Spinal cord (tissue), 10 donors: ENCODE measurements around the gene SGCA. TPM values are rescaled to one million over a fixed set of nuclear protein-coding genes. Genes with fewer than 3 reads are reported as not detected.

Experiments
- DNase-seq, 6 donors: peaks; one replicate each; pipeline versions ENCODE4 v3.0.0 to v3.0.0-alpha.2; 2013 to 2015; ENCODE audit warnings: low spot score in 6 of 6, low read depth in 4 of 6
- H3K27ac ChIP-seq: one replicate; pipeline ENCODE4 v1.5.1; 2013; ENCODE audit warnings: low read depth, low read length, control low read depth
- H3K27me3 ChIP-seq: one replicate; pipeline ENCODE4 v1.6.1; 2013; ENCODE audit warnings: low read length; ENCODE audit not compliant: control insufficient read depth, insufficient read depth
- H3K36me3 ChIP-seq: one replicate; pipeline ENCODE4 v1.6.1; 2013; ENCODE audit warnings: low read length; ENCODE audit not compliant: control insufficient read depth, insufficient read depth
- H3K4me1 ChIP-seq: one replicate; pipeline ENCODE4 v1.6.1; 2013; ENCODE audit warnings: low read length; ENCODE audit not compliant: control insufficient read depth, insufficient read depth
- H3K4me3 ChIP-seq: one replicate; pipeline ENCODE4 v1.5.1; 2013; ENCODE audit warnings: low read depth, low read length, control low read depth
- H3K9me3 ChIP-seq: one replicate; pipeline ENCODE4 v1.6.1; 2013; ENCODE audit warnings: low read length; ENCODE audit not compliant: control insufficient read depth, insufficient read depth
- WGBS: methylation state at CpG from one replicate; pipeline ENCODE4 v1.1.5; 2013; ENCODE audit warnings: missing lambda C conversion rate; ENCODE audit not compliant: insufficient coverage; 5-methylcytosine and 5-hydroxymethylcytosine counted together
- polyA plus RNA-seq, 2 donors: library from polyadenylated mRNA; unstranded; fragments of 120-200 nt; gene quantifications; one replicate each; pipeline ENCODE4 v1.2.1, GENCODE V29; 2013; ENCODE audit not compliant: insufficient read length in 2 of 2
- total RNA-seq, 2 donors: library from RNA; depleted of rRNA in 1 of 2; stranded (reverse); fragments of 120-200 nt in 1 of 2; fragments of >200 nt in 1 of 2; gene quantifications; one replicate each; pipeline versions ENCODE4 v1.2.3 to v1.2.4, GENCODE V29; 2013 to 2014
- donor health status: healthy.

SGCA gene
- total and polyA plus RNA-seq, 4 donors, result 0.72 to 3.0 (median 1.2) TPM

- Histone ChIP-seq H3K36me3 (no peaks in the 10 kb centered on the region), H3K9me3 (no peaks in the 10 kb centered on the region), H3K27me3 (peaks cover 59% of the 10 kb centered on the region), H3K27ac (peak overlapping the region; percentile 93), H3K4me3 (peak overlapping the region; percentile 62), H3K4me1 (peaks cover 39% of the 10 kb centered on the region)
- peak in 5 of 6 donors; percentile 55 to 93 (median 72) for DNase-seq
- under 1% methylated on average over 55 of the region's 55 CpGs for WGBS
These were observed 34.9 kb downstream of the SGCA start for GRCh38 chr17:50200457-50201275.

- Histone ChIP-seq H3K4me1 (peaks cover 45% of the 10 kb centered on the region), H3K27ac (peak within 1 kb of the TSS; percentile 93), H3K4me3 (peak within 1 kb of the TSS; percentile 62), H3K9me3 (no peaks in the 10 kb centered on the region), H3K27me3 (peaks cover 61% of the 10 kb centered on the region), H3K36me3 (no peaks in the 10 kb centered on the region)
- peak in 1 of 6 donors; percentile 79 for DNase-seq
- under 1% methylated on average over 26 of the region's 34 CpGs for WGBS
These were observed 35.6 kb downstream of the SGCA start, which contains the start of gene COL1A1 for GRCh38 chr17:50201276-50201854. TSS of gene COL1A1 (minus strand) at chr17:50201631. CDS start at chr17:50201513, 118 bp downstream.

GRCh38 chr17:50203086-50203485, 37.3 kb downstream of the SGCA start:
- peaks cover 50% of the 10 kb centered on the region for H3K4me1 ChIP-seq

GRCh38 chr17:50203604-50204345, 38.0 kb downstream of the SGCA start:
- Histone ChIP-seq H3K9me3 (no peaks in the 10 kb centered on the region), H3K4me3 (no peak overlapping the region), H3K27me3 (peaks cover 61% of the 10 kb centered on the region), H3K36me3 (no peaks in the 10 kb centered on the region), H3K4me1 (peaks cover 53% of the 10 kb centered on the region), H3K27ac (peak overlapping the region; percentile 76)
- WGBS, result 76% methylated on average over 7 of the region's 13 CpGs
- DNase-seq, result no peak

More at GRCh38 chr17:50203086-50203485, 37.3 kb downstream of the SGCA start:
- Histone ChIP-seq H3K27ac (peak overlapping the region; percentile 76), H3K4me3 (no peak overlapping the region), H3K36me3 (no peaks in the 10 kb centered on the region), H3K27me3 (peaks cover 61% of the 10 kb centered on the region), H3K9me3 (no peaks in the 10 kb centered on the region)
- DNase-seq, result no peak
- WGBS, result 42% methylated on average over 8 of the region's 14 CpGs

- H3K27ac ChIP-seq, result peak overlapping the region; percentile 76
- 85% methylated on average over 1 of the region's 3 CpGs for WGBS
- H3K4me3 ChIP-seq, result no peak overlapping the region
- H3K27me3 ChIP-seq, result peaks cover 58% of the 10 kb centered on the region
- H3K4me1 ChIP-seq, result peaks cover 56% of the 10 kb centered on the region
- no peaks in the 10 kb centered on the region for H3K9me3 ChIP-seq
- DNase-seq, result no peak
- H3K36me3 ChIP-seq, result no peaks in the 10 kb centered on the region
These were observed 38.6 kb downstream of the SGCA start for GRCh38 chr17:50204431-50204830.

- no peaks in the 10 kb centered on the region for H3K9me3 ChIP-seq
- H3K4me3 ChIP-seq, result no peak overlapping the region
- peaks cover 55% of the 10 kb centered on the region for H3K27me3 ChIP-seq
- H3K27ac ChIP-seq, result peak overlapping the region; percentile 76
- DNase-seq, result no peak
- WGBS, result 57% methylated on average over 7 of the region's 10 CpGs
- H3K4me1 ChIP-seq, result peaks cover 57% of the 10 kb centered on the region
- no peaks in the 10 kb centered on the region for H3K36me3 ChIP-seq
These were observed 39.5 kb downstream of the SGCA start for GRCh38 chr17:50205111-50205962.

- Histone ChIP-seq H3K4me3 (no peak overlapping the region), H3K27me3 (peaks cover 54% of the 10 kb centered on the region), H3K27ac (peak overlapping the region; percentile 76), H3K9me3 (no peaks in the 10 kb centered on the region), H3K4me1 (peaks cover 57% of the 10 kb centered on the region), H3K36me3 (no peaks in the 10 kb centered on the region)
- 92% methylated on average over 2 of the region's 7 CpGs for WGBS
- no peak for DNase-seq
These were observed 40.2 kb downstream of the SGCA start for GRCh38 chr17:50205963-50206505.

- H3K4me3 ChIP-seq, result peak overlapping the region; percentile 9
- H3K27me3 ChIP-seq, result peaks cover 48% of the 10 kb centered on the region
- peaks cover 50% of the 10 kb centered on the region for H3K4me1 ChIP-seq
- H3K27ac ChIP-seq, result peak overlapping the region; percentile 54
- 9% methylated on average over 10 of the region's 18 CpGs for WGBS
- no peaks in the 10 kb centered on the region for H3K36me3 ChIP-seq
- peak in 2 of 6 donors; percentile 34 to 61 for DNase-seq
- no peaks in the 10 kb centered on the region for H3K9me3 ChIP-seq
These were observed 40.9 kb downstream of the SGCA start for GRCh38 chr17:50206604-50207293.
